IPS DF 6.9 (cell line): ENCODE data around the gene CYP26A1.
A peak's percentile ranks its signal among the peaks of the same experiment; 100 is the strongest.

Experiments used
- DNase-seq: peaks from one replicate; pipeline ENCODE4 v3.0.0-alpha.2; 2013; ENCODE audit warnings: low read depth, low spot score
- H3K27ac ChIP-seq: one replicate; pipeline ENCODE4 v1.5.1; 2013; ENCODE audit warnings: low read length, control low read depth
- H3K27me3 ChIP-seq: 2 replicates; pipeline ENCODE4 v1.6.1; 2013; ENCODE audit warnings: mild to moderate bottlenecking, low read length; ENCODE audit not compliant: control insufficient read depth, insufficient read depth
- H3K36me3 ChIP-seq: 2 replicates; pipeline ENCODE4 v1.6.1; 2013; ENCODE audit warnings: low read length; ENCODE audit not compliant: control insufficient read depth, insufficient read depth
- H3K4me1 ChIP-seq: 2 replicates; pipeline ENCODE4 v1.6.1; 2013; ENCODE audit warnings: low read length; ENCODE audit not compliant: control insufficient read depth, insufficient read depth
- H3K4me3 ChIP-seq: 2 replicates; pipeline ENCODE4 v1.5.1; 2013; ENCODE audit warnings: mild to moderate bottlenecking, low read length
- H3K9me3 ChIP-seq: 2 replicates; pipeline ENCODE4 v1.6.1; 2013; ENCODE audit warnings: low read length, inconsistent platforms; ENCODE audit not compliant: control insufficient read depth, insufficient read depth
- WGBS: extraction: QIAGEN DNeasy Blood & Tissue Kit; methylation state at CpG from one replicate; pipeline ENCODE4 v1.1.7; 2013; ENCODE audit warnings: mixed read lengths, missing lambda C conversion rate; ENCODE audit not compliant: insufficient read length, insufficient coverage; 5-methylcytosine and 5-hydroxymethylcytosine counted together

Gene CYP26A1

DNA sequence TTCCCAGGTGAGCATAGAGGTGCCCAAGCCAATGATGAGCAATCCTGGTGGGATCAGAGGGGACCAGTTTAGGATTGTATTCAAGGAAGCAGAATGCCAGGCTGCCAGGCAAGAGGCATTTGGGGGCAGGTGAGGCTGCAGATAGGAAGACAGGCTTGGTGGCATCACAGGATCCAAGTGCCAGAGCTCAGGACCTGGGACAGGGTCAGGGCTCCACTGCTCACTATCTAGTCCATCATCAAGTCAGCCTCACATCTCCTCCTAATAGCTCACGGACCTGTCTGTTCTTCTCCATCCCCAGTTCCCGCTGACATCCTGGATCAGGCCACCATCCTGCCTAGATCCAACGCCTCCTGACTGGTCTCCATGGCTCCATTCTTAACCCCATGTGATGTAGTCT is 47.6 kb downstream of the CYP26A1 start:
- Histone ChIP-seq H3K9me3 (no peaks in the 10 kb centered on the region; the same call in 1 of the 2 replicates), H3K4me3 (no peak overlapping the region), H3K4me1 (no peaks in the 10 kb centered on the region), H3K27me3 (no peaks in the 10 kb centered on the region), H3K36me3 (no peaks in the 10 kb centered on the region), H3K27ac (no peak overlapping the region)
- no peak for DNase-seq
- no CpG with 5 or more reads among the region's 3 CpGs for WGBS

DNA sequence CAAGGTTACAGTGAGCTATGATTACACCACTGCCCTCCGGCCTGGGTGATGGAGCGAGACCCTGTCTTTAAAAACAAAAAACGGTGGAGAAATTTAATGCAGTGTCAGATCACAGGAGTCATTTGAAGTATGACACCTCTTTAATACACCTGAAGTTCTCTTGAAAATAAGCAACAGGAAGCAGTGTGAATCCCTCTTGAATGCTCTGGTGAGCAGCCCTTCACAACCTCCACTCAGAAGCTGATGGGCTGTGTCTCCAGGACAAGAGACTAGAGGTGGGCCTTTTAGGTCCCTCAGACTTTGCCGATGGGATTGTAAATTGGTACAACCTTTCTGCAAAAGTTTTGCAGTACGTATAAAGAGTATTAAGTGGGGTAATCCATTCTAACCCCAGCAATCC is 50.1 kb downstream of the CYP26A1 start:
- H3K4me1 ChIP-seq = no peaks in the 10 kb centered on the region
- no peak overlapping the region for H3K27ac ChIP-seq
- DNase-seq = no peak
- no CpG with 5 or more reads among the region's 5 CpGs for WGBS
- no peaks in the 10 kb centered on the region for H3K27me3 ChIP-seq
- H3K36me3 ChIP-seq = no peaks in the 10 kb centered on the region
- H3K9me3 ChIP-seq = no peaks in the 10 kb centered on the region; the same call in 1 of the 2 replicates
- H3K4me3 ChIP-seq = no peak overlapping the region

DNA sequence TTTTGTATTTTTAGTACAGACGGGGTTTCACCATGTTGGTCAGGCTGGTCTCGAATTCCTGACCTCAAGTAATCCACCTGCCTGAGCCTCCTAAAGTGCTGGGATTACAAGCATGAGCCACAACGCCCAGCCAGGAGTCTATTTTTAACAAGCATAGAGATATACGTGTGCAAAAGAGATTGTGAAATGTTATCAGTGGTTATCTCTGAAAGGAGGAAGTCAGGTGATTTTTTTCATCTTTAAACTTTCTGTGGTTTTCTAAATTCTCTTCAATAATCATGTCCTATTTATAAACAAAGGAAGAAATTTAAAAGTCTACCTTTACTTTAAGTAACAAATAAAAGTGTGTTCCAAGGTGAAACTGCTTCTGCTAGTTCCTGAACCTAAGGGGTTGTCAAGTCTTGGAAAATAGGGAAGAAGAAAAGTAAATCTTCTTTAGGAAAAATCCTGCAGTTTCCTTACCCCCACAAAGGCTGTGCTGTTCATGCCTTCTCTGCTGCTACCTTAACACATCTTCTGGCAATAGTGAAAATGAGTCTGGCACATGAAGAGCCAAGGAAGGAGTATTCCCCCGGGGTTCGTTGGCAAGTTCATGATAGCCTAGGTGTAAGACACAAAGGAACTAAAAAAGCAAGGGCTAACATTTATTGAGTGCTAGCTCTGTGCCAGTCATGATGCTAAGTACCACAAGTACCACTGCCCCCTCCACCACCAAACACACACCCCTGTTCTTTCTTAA is 51.1 kb downstream of the CYP26A1 start:
- no peaks in the 10 kb centered on the region for H3K36me3 ChIP-seq
- H3K4me1 ChIP-seq = no peaks in the 10 kb centered on the region
- DNase-seq = no peak
- H3K9me3 ChIP-seq = no peaks in the 10 kb centered on the region; the same call in 1 of the 2 replicates
- H3K27me3 ChIP-seq = no peaks in the 10 kb centered on the region
- WGBS = no CpG with 5 or more reads among the region's 6 CpGs
- no peak overlapping the region for H3K4me3 ChIP-seq
- no peak overlapping the region for H3K27ac ChIP-seq

DNA sequence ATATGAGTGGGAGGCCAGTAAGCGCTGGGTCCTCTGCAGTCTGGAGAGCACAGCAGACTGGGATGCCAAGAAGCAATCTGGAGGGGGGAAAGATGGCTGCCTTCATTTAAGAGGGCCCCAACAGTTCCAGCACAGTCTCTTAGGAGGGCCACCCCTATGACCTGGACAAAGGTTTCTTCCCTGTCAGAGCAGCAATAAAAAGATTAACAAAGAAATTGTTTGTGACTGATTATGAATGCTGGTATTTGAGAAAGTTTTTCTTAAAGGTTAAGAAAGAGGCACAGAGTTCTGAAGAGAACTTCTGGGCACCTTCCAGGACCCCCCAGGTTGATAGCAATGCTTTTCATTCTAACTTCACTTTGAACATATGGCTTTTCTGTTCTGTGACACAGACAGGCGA is 52.3 kb downstream of the CYP26A1 start:
- no CpG with 5 or more reads among the region's 2 CpGs for WGBS
- DNase-seq = no peak
- Histone ChIP-seq H3K27ac (no peak overlapping the region), H3K9me3 (no peaks in the 10 kb centered on the region; the same call in 1 of the 2 replicates), H3K36me3 (no peaks in the 10 kb centered on the region), H3K4me3 (no peak overlapping the region; the same call in 1 of the 2 replicates), H3K4me1 (no peaks in the 10 kb centered on the region), H3K27me3 (no peaks in the 10 kb centered on the region)

DNA sequence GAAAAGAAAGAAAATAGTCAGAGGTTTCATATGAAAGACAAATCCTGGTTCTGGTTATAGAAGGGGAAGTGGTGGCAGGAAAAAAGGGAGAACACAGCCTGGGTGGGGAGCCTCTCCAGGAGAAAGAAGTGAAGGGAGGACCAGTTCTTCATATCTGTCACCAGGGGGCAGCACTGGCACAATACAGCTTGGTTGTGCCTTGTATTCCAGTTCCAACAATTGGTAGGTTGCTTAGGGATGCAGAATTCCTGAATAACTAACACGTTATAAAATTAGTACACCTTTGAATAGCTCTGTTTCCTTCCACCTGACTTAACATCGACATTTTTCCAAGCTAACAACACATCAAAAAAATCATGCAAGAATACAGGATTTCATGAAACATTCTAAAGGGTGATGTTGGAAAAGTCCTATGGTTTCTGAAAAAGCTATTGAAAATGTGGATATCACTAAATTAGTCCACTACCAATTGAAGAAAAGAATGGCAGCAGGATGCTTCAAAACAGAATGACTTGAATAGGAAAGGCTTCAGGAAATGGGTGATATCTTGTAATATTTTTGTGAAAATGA is 52.9 kb downstream of the CYP26A1 start:
- H3K9me3 ChIP-seq = no peaks in the 10 kb centered on the region; the same call in 1 of the 2 replicates
- no peaks in the 10 kb centered on the region for H3K36me3 ChIP-seq
- no CpG with 5 or more reads among the region's 2 CpGs for WGBS
- H3K4me1 ChIP-seq = no peaks in the 10 kb centered on the region
- H3K4me3 ChIP-seq = no peak overlapping the region
- no peak overlapping the region for H3K27ac ChIP-seq
- DNase-seq = peak; percentile 43
- no peaks in the 10 kb centered on the region for H3K27me3 ChIP-seq
